ENCODE measurements around the gene MCFD2. TPM values are rescaled to one million over a fixed set of nuclear protein-coding genes. Genes with fewer than 3 reads are reported as not detected.
A peak's percentile ranks its signal among the peaks of the same experiment; 100 is the strongest.

The MCFD2 gene
- total RNA-seq, 1 experiment from 2014 or later = 350 TPM

DNA sequence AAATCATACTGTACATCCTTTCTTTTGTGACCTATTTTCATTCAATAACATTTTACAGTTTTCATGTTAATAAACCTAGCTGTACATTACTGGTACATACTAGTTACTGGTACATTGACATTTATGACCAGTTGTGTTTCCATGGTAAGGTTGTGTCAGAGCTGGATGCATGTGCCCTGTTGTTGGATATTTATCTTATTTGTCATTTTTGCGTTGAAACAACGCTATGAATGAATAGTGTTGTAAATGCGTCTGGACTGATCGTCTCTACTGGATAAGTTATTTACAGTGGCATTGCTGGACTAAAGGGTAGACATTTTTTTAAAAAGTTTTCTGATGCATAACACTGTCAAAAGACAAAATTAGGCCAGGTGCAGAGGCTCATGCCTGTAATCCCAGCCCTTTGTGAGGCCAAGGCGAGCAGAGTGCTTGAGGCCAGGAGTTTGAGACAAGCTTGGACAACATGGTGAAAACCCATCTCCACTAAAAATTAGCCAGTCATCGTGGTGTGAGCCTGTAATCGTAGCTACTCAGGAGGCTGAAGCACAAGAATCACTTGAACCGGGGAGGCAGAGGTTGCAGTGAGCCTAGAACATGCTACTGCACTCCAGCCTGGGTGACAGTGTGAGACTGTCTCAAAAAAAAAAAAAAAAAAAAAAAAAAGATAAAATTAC is 40.2 kb downstream of the MCFD2 start:
- no peak for DNase-seq (ENCODE audit: low read depth)

DNA sequence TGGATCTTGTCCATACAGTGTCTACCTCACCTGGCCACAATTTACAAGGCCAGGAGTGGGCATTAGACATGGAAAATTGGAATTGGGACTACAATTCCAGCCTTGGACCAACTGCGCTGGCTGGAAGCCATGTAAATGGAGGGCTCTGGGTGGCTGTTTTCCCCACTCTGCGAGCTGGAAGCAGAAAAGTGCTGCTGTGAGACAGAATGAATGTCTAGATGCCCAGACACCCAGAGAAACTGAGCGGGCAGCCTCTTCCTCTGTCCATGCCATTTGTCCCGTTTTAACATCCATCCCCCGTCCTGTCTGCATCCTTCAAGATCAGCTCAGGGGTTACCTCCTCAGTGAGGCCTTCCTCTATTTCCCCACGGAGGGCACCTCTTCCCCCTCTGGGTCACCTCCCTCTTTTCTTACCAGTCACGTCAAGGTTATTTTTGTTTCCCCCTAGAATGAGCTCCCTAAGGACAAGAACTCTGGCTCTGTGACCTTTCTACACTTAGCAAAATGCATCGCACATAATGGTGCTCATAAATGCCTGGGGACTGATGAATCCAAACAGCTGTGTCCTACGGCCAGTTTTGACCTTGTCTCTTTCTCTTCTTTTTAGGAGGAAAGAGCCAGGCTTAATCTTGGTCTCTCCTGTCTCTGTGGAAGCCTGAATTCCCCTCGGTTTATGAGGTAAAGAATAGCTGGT is 41.2 kb downstream of the MCFD2 start:
- no peak for DNase-seq (ENCODE audit: low read depth)

DNA sequence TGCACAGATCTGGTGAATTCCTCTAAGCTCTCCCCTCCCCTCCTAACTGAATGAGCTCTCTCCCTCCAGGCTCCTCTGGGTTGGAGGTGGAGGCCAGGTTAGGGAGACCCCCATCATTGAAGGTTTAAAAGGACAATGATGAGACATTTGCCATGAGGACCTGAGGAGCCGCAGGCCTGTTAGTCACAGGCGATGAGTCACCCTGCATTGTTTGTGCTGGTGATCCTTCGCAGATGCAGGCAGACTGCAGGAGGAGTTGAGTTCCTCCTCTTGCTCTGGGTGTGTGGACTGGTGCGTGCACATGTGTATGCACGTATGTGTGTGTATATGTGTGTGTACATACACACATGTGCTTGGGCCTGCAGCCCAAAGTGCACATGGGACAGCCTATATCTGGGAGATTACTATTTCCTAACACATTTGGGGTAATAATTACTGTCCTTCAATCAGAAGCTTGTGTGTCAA is 42.0 kb downstream of the MCFD2 start:
- peak; percentile 95 for DNase-seq (ENCODE audit: low read depth)

GRCh38 chr2:46872902-46873603 is 42.6 kb downstream of the MCFD2 start:
- no peak for DNase-seq (ENCODE audit: low read depth)

DNA sequence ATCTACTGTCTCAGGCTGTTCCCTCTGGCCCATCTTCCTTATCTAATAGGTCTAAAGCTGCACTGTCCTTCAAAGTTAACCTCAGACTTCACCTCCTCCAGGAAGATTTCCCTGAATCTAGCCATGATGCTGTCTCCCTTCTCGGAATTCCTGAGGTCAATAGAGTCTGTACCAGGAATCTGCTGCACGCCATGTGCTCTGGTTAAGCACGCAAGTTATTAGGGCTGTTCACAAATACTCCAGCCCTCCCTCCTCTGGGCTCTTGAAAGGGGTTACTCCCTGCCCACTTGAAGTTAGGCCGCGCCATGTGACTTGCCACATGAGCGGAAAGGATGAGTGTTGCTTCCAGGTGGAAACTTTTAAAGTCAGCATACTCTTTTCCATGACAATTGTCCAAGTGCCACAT is 43.6 kb downstream of the MCFD2 start:
- DNase-seq (ENCODE audit: low read depth) = no peak

- DNase-seq (ENCODE audit: low read depth) = no peak
Observed at GRCh38 chr2:46870051-46870839, 45.4 kb downstream of the MCFD2 start.

- no peak for DNase-seq (ENCODE audit: low read depth)
Observed at GRCh38 chr2:46869621-46870020, 46.0 kb downstream of the MCFD2 start.

DNA sequence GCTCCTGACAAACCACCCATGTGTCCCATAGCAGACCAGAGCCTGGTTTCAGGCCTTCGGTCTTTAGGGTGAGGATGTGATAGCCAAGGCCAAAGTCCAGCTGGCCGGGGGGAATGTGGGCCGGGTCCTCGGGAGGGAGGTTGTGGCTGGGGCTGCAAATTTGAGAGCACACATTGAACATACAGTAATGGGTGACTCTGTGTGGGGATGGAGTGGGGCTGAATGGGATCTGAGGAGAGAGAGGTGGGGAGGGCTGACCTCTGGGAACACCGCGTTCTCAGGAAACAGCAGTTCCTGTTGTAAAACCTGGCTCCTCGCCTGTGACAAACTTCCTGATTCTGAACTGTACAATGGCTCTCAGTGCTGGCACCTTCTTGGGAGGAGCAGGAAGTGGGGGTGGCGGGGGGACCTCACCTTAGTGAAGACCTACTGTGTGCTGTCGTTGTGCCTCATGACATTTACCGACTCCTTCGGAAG is 48.8 kb downstream of the MCFD2 start:
- peak; percentile 53 for DNase-seq (ENCODE audit: low read depth)

DNA sequence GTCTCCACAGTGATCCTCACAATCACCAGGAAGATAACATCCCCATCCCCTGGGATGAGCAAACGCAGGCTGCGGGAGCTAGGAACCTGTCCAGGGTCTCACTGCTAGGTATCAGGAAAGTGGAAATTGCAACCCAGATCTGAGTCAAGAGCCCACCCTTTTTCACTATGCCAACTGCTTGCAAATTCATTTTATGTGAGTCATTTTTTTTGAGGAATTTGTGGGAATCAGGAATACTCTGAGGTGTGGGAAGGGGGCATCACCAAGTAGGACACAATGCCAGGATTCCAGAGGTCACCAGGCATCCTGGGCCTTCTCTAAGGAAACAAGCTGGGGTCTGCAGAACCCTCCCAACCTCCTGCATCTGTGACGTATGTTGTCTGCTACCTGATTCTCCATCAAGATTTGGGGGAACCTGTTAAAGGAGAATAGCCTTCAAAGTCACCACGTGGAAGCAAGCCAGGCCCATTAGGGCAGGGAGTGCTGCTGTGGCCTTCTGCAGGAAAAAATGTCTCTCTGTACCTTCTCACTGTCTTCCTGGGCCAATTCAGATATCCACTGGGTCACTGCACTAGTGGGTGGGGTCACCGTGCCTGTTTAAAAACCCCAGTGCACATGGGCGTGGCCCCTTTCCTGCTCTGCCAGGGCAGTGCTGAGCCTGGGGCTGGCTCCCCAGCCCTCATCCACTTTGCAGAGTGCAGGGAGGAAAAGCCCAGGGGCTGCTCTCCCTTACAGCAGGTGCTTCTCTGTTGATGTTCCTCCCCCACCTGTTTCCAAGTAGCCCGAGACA is 50.2 kb downstream of the MCFD2 start:
- DNase-seq (ENCODE audit: low read depth) = peak; percentile 79

DNA sequence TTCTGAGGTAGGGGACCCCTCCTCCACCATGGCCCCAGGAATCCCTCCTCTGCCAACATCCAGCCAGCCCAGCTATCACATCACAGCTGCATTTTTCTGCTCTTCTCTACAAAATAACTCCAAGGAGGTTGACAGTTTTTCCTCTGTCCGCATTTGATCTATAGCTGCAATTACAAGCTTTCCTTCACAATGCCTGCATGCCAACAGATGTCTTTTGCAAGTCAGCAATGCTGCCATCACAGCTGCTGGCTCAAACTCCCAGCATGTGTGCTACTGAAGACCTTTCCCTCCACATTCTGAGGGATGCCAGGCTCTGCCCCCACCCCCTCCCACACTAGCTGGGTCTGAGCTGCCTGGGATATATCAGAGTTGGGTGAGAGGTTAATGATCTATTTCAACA is 51.7 kb downstream of the MCFD2 start:
- no peak for DNase-seq (ENCODE audit: low read depth)

- DNase-seq (ENCODE audit: low read depth) = no peak
Observed at GRCh38 chr2:46862514-46862913, 53.1 kb downstream of the MCFD2 start.

- no peak for DNase-seq (ENCODE audit: low read depth)
Observed at GRCh38 chr2:46861916-46862315, 53.7 kb downstream of the MCFD2 start.

- DNase-seq (ENCODE audit: low read depth) = no peak
Observed at GRCh38 chr2:46859482-46859881, 56.1 kb downstream of the MCFD2 start.

DNA sequence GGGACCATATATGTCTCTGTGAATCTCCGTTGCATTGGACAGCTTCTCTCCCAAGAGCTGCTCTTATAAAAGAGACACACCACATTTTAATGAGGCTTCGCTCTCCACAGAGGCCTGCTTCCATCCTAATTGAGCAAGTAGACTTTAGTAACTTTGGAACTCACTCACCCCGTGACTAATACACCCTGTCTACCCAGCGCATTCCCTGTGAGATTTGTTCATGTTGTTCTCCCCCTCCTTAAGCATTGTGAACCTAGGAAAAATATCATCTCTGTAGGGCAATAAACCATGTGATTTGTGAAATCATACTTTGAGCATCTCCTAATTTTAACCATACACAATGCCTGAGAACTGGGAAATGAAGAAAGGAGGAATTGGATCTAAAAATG is 56.9 kb downstream of the MCFD2 start:
- no peak for DNase-seq (ENCODE audit: low read depth)

GRCh38 chr2:46857871-46858701 is 57.5 kb downstream of the MCFD2 start:
- peak; percentile 45 for DNase-seq (ENCODE audit: low read depth)

DNA sequence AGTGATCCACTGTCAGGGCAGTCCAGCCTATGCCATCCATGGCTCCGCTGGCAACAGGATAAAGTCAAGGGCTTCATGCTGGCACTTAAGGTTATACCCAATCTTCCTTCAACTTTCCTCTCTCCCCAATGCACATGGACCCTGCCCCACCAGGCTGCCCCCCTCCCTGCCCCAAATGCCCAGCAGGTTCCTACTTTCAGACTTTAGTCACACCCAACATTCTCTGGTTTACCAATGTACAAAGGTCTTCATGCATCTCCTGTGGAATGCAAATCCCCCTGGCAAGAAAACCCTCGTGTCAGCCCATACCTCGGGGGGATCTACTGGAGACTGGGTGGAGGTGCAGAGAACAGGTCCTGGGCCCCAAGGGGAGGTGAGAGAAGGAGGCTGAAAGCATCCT is 59.3 kb downstream of the MCFD2 start:
- DNase-seq (ENCODE audit: low read depth) = no peak

GRCh38 chr2:46855805-46856204 is 59.8 kb downstream of the MCFD2 start:
- DNase-seq (ENCODE audit: low read depth) = no peak

GRCh38 chr2:46854260-46854659 is 61.3 kb downstream of the MCFD2 start:
- no peak for DNase-seq (ENCODE audit: low read depth)

DNA sequence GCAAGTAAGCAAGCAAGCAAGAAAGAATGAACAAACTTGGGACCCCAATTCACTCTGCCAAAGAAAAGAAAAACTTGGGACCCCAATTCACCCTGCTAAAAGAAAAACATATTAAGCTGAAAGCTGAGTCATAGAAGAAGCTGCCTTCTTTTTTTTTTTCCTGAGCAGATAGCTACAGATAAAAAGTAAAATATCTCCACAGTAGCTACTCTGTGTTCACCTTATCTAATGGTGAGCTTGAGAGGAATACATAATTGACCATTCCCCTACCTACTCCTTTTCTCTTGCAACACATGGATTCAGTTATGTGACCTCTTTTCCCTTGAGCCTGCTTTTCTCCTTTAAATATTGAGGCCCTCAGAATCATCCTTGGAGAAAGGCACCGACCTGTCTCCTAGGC is 63.0 kb downstream of the MCFD2 start:
- DNase-seq (ENCODE audit: low read depth) = no peak

- DNase-seq (ENCODE audit: low read depth) = no peak
Observed at GRCh38 chr2:46852124-46852523, 63.5 kb downstream of the MCFD2 start.
